ENCODE results near the gene CCDC70. TPM values are rescaled to one million over a fixed set of nuclear protein-coding genes. Genes with fewer than 3 reads are reported as not detected.

CCDC70 gene
- total RNA-seq, 1 donor from 2014 or later, result not detected

GRCh38 chr13:51849145-51850101 is 12.3 kb upstream of the CCDC70 start:
- Mint-ChIP-seq H3K4me3 (ENCODE audit: unreplicated experiment) (no peak overlapping the region), H3K36me3 (ENCODE audit: unreplicated experiment) (no peaks in the 10 kb centered on the region), H3K9me3 (ENCODE audit: unreplicated experiment) (no peaks in the 10 kb centered on the region), H3K27me3 (ENCODE audit: unreplicated experiment) (peaks cover 3% of the 10 kb centered on the region), H3K4me1 (ENCODE audit: unreplicated experiment) (peaks cover 15% of the 10 kb centered on the region), H3K27ac (ENCODE audit: unreplicated experiment) (no peak overlapping the region)
- TF ChIP-seq CTCF (IDR thresholded peaks at IDR 0.05), result peak; percentile 42
- DNase-seq (ENCODE audit: extremely low spot score, unreplicated experiment), result no peak

DNA sequence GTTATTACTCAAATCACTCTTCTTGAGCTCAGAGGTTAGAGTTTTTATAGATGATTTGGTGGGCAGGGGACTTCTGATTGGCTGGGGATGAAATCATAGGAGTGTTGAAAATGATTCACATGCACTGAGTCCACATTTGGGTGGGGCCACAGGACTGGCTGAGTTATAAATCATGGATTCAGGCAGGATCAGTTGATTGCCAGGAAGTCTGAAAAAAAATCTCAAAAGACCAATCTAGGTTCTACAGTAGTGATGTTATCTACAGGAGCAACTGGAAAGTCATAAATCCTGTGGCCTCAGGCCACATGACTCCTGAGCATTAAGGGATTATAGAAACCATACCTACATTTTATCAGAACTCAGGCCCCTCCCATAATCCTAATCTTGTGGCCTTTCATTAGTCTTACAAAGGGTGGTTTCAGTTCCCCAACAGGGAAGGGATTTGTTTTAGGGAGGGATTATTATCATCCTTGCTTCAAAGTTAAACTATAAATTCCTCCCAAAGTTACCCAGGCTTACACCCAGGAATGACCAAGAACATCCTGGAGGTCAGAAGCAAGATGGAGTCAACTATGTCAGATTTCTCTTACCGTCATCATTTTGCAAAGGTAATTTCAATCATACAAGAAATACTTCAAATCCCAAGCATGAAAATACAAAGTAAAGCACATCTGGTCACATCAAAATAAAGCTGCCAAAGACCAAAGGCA is 5.6 kb upstream of the CCDC70 start:
- Mint-ChIP-seq H3K4me3 (ENCODE audit: unreplicated experiment) (no peak overlapping the region), H3K27ac (ENCODE audit: unreplicated experiment) (no peak overlapping the region), H3K4me1 (ENCODE audit: unreplicated experiment) (peaks cover 16% of the 10 kb centered on the region), H3K27me3 (ENCODE audit: unreplicated experiment) (peaks cover 6% of the 10 kb centered on the region), H3K9me3 (ENCODE audit: unreplicated experiment) (no peaks in the 10 kb centered on the region), H3K36me3 (ENCODE audit: unreplicated experiment) (no peaks in the 10 kb centered on the region)
- no peak for DNase-seq (ENCODE audit: extremely low spot score, unreplicated experiment)
- no peak for TF ChIP-seq CTCF (IDR thresholded peaks at IDR 0.05)

DNA sequence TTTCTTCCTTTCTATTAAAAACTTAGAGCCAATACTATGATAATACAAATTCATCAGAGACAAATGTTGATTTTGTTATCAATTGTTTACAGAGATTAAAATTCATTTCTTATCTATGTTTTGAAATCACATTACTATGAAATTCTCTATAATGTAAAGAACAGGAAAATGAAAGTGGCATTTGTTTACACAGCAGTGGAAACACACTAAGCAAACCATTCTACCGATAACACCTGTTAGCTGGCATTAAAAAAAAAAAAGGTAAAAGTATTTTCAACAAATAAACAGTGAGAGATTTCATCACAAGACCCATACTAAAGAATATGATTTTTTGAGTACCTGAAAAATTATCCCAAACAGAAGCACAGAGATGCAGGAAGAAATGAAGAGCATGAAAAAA is 4.8 kb upstream of the CCDC70 start:
- H3K4me3 Mint-ChIP-seq (ENCODE audit: unreplicated experiment), result no peak overlapping the region
- H3K4me1 Mint-ChIP-seq (ENCODE audit: unreplicated experiment), result peaks cover 16% of the 10 kb centered on the region
- no peaks in the 10 kb centered on the region for H3K36me3 Mint-ChIP-seq (ENCODE audit: unreplicated experiment)
- no peak overlapping the region for H3K27ac Mint-ChIP-seq (ENCODE audit: unreplicated experiment)
- no peaks in the 10 kb centered on the region for H3K9me3 Mint-ChIP-seq (ENCODE audit: unreplicated experiment)
- no peak for TF ChIP-seq CTCF (IDR thresholded peaks at IDR 0.05)
- DNase-seq (ENCODE audit: extremely low spot score, unreplicated experiment), result no peak
- H3K27me3 Mint-ChIP-seq (ENCODE audit: unreplicated experiment), result peaks cover 6% of the 10 kb centered on the region

GRCh38 chr13:51858433-51859247 is 3.1 kb upstream of the CCDC70 start:
- no peak for TF ChIP-seq CTCF (IDR thresholded peaks at IDR 0.05)
- peak overlapping the region; percentile 75 for H3K27ac Mint-ChIP-seq (ENCODE audit: unreplicated experiment)
- no peaks in the 10 kb centered on the region for H3K36me3 Mint-ChIP-seq (ENCODE audit: unreplicated experiment)
- no peaks in the 10 kb centered on the region for H3K9me3 Mint-ChIP-seq (ENCODE audit: unreplicated experiment)
- peaks cover 6% of the 10 kb centered on the region for H3K27me3 Mint-ChIP-seq (ENCODE audit: unreplicated experiment)
- peak overlapping the region; percentile 33 for H3K4me3 Mint-ChIP-seq (ENCODE audit: unreplicated experiment)
- no peak for DNase-seq (ENCODE audit: extremely low spot score, unreplicated experiment)
- peaks cover 16% of the 10 kb centered on the region for H3K4me1 Mint-ChIP-seq (ENCODE audit: unreplicated experiment)

All from osteocyte (in vitro differentiated cells).